Stimulated activated CD4-positive, alpha-beta T cell treated with anti-CD3 and anti-CD28 coated beads, Interleukin-1b, Interleukin-23, amount 100 ng/mL, for 48 hours (primary cell): ENCODE measurements around the gene BAIAP2L1.
"Not testable (repeated sequence)": the region's sequence is repeated elsewhere in the genome, so short reads cannot be mapped to it uniquely, and the experiment has no call there.

Experiments used
- DNase-seq: peaks from one replicate; pipeline ENCODE4 v3.0.0-alpha.2; 2020

Gene BAIAP2L1

GRCh38 chr7:98400542-98401340, at the start of gene BAIAP2L1:
BAIAP2L1 (minus strand) TSS chr7:98401090; CDS start chr7:98400852, 238 bp downstream.
- DNase-seq = peak; percentile 87

DNA sequence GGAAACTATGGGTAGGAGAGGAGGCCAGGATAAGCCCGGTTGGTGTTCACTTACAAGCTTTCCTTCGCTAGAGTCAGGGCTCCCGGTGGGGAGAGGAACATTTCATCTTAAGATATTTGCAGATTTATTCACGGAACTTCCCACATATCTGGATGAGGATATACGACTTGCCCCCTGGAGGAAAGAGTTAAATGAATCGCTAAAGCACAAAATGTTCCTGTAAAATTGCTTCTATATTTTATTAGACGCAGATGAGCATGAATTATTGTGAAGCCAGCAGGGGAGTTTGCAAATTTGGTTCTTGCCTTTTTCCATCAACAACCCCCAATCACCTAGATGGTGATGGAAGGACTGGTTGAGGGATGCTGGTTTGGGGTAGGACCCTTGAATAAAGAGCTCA, 47.9 kb upstream of the BAIAP2L1 start:
- no peak for DNase-seq

GRCh38 chr7:98440992-98441391, 40.1 kb upstream of the BAIAP2L1 start:
- not testable (repeated sequence) for DNase-seq

DNA sequence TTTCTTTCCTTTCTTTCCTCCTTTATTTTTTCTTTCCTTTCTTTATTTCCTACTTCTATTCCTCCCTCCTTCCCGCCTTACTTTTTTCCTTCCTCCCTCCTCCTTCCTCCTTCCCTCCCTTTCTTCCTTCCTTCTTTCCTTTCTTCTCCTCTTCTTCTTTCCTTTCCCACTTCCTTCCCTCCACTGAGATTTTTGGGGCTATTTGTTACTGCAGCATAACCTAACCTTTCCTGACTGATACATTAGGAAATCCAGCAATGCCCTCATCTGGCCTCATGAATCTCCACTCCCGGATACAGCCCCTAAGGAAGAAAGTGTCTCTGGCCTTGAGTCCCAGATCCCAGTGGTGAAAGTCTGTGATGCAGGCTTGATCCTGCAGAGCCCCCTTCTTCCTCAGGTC, 38.6 kb upstream of the BAIAP2L1 start:
- no peak for DNase-seq

GRCh38 chr7:98434087-98434486, 33.2 kb upstream of the BAIAP2L1 start:
- DNase-seq = no peak

- DNase-seq = no peak
Observed at GRCh38 chr7:98429799-98430198, 28.9 kb upstream of the BAIAP2L1 start.

GRCh38 chr7:98423043-98423442, 22.2 kb upstream of the BAIAP2L1 start:
- DNase-seq = peak; percentile 7

- DNase-seq = peak; percentile 54
Observed at GRCh38 chr7:98420966-98421612, 20.2 kb upstream of the BAIAP2L1 start.

- DNase-seq = not testable (repeated sequence)
Observed at GRCh38 chr7:98419988-98420387, 19.1 kb upstream of the BAIAP2L1 start.

DNA sequence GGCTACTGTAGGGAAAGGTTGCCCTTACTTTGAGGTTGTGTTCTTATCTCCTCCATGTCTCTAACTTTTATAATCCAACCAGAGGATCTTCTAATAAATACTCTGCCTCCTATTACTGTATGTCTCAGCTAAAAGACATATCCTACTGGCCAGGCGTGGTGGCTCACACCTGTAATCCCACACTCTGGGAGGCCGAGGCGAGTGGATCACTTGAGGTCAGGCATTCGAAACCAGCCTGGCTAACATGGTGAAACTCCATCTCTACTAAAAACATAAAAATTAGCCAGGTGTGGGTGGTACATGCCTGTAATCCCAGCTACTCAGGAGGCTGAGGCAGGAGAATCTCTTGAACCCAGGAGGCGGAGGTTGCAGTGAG, 18.4 kb upstream of the BAIAP2L1 start:
- not testable (repeated sequence) for DNase-seq

DNA sequence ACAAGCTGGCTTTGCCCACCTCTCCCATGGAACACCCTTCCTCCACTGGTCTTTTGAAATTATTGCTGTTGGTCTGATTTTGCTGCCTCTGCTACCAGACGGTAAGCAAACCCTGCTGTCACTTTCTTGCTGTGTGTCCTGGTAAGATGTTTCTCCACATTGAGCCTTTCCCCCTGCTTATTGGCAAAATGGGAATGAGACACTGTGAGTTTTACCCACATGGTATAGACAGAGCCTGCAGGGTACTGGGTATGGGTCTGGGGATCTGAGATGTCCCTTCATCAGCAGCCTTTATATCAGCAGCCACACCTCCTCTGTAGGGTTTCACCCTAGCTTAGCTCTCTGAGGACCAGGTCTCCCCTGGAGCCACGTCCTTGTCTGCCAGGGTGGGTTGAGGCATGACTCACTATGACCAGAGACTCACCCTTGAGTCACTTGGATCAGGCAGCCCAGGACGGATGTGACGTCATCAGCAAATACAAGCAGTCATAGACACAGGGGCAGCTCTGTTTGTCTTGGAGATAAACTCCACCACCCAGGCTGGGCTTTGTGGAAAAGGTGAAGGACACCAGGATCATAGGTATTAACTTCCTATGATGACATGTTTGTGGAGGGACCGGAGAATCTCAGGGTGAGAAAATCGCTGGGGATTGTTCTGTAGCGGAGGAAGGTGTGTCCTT, 17.9 kb upstream of the BAIAP2L1 start:
- peak; percentile 63 for DNase-seq

- no peak for DNase-seq
Observed at GRCh38 chr7:98418271-98418635, 17.4 kb upstream of the BAIAP2L1 start.

DNA sequence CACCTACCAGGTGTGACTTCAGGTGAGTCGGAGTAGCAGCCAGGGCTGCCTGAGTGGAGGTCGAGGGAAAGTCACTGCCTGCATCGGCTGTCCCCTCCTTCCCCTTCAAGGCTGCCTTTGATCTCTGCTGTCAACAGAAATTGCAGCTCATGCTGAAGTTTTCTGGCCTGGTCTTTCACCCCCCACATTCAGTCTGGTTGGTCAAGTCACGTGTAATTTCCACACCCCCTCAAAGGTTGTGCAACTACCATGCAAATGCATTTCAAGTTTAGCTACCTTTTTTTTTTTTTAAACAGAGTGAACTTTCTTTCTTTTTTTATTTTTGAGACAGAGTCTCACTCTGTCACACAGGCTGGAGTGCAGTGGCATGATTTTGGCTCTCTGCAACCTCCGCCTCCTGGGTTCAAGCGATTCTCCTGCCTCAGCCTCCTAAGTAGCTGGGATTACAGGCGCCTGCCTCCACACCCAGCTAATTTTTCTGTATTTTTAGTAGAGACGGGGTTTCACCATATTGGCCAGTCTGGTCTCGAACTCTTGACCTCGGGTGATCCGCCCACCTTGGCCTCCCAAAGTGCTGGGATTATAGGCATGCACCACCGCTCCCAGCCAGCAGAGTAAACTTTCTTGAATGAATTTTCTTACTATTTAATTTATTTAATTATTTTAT, 16.8 kb upstream of the BAIAP2L1 start:
- not testable (repeated sequence) for DNase-seq

- DNase-seq = no peak
Observed at GRCh38 chr7:98414205-98414900, 13.5 kb upstream of the BAIAP2L1 start.

DNA sequence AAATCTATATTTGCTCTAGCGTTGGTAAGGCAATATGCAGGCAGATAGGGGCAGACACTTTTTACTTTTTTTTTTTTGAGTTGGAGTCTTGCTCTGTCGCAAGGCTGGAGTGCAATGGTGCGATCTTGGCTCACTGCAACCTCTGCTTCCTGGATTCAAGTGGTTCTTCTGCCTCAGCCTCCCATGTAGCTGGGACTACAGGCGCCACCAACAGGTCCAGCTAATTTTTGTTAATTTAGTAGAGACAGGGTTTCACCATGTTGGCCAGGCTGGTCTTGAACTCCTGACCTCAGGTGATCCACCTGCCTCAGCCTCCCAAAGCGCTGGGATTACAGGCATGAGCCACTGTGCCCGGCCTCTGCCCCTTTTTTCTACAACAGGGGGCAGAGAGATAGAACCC, 12.8 kb upstream of the BAIAP2L1 start:
- DNase-seq = not testable (repeated sequence)

- DNase-seq = no peak
Observed at GRCh38 chr7:98409843-98410242, 9.0 kb upstream of the BAIAP2L1 start.

DNA sequence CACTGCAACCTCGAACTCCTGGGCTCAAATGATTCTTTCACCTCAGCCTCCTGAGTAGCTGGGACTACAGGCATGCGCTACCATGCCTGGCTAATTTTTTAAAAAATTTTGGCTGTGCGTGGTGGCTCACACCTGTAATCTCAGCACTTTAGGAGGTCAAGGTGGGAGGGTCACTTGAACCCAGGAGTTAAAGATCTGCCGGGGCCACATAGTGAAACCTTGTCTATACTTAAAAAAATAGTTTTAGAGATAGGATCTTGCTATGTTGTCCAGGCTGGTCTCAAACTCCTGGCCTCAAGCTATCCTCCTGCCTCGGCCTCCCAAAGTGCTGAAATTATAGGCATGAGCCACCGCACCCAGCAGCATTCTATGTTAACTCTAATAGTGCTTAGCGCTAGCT, 7.3 kb upstream of the BAIAP2L1 start:
- DNase-seq = not testable (repeated sequence)

GRCh38 chr7:98406827-98407226, 5.9 kb upstream of the BAIAP2L1 start:
- no peak for DNase-seq

GRCh38 chr7:98404840-98405239, 4.0 kb upstream of the BAIAP2L1 start:
- DNase-seq = no peak

DNA sequence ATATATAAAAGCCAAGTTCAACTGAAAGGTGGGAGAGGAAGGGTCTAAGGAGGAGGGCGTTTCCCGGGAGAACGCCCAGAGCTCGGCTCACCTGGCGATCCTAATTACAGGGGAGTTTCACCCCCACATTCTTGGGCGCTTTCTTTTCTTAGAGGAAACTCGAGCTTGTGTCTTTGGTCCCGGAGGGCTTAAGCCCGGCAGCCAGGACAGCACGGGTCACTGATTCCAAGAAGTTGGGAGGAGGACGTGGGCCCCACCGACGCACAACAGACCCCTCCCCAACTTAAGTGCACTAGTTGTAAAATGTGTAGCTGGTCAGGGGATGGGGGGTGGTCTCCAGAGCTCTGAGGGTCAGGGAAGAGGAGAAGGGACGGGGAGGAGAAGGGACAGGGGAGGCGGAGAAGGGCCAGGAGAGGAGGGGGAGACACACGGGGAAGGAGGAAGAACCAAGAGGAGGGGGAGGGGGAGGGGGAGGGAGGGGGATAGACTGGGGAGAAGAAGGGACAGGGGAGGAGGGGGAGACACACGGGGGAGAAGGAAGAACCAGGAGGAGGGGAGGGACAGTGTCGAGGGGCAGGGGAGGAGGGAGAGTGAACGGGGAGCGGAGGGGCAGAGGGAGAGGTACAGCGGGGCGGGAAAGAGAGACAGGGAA, 874 bp downstream of the BAIAP2L1 start:
- DNase-seq = no peak

- DNase-seq = no peak
Observed at GRCh38 chr7:98399462-98399861, 1.4 kb downstream of the BAIAP2L1 start.
